ENCODE results near the gene FLNB.
"Not testable (repeated sequence)": the region's sequence is repeated elsewhere in the genome, so short reads cannot be mapped to it uniquely, and the experiment has no call there.

FLNB gene

DNA sequence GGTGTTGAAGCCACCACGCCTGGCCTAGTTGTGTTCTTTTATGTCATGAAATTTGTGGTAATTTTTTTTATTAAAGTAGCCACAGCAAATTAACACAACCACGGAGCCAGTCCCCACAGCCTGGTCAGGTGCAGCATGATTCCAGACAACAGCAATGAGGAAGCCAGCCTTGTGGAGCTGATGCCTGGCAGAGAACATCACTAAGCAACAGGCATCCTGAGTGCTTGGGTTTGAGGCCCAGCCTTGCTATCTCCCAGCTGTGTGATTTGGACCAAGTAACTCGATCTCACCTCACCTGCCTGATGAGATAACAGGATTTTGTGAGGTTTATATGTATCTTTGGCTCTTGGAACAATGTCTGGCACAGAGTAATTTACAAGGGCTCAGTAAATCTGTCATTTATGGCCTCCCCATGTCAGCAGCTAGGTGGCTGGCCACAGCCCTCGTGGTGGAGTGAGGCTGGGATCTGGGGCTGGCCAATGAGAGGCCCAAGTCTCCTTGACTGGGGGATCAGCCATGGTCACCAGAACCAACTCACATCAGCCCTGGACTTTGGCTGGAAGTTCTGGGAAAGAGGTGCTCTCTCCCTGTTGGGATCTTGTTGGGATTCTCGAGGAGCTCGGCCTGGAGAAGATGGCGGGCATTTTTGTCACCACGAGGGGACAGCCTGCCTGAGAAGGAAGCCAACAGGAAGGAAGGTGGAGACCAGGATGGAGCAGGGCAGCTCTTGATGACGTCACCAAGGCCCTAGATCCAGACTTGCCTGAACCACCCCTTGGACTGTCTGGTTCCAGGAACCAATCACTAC is 22.8 kb upstream of the FLNB start:
- CTCF ChIA-PET, result interaction anchor here (0.9 to 1.6 kb wide), 2 partner anchors 74 to 885 kb away, joined by 4 to 5 read pairs; no protein-coding TSS in a partner anchor
- POLR2A ChIA-PET, result no interaction called here
- TF ChIP-seq, protein P1, sequence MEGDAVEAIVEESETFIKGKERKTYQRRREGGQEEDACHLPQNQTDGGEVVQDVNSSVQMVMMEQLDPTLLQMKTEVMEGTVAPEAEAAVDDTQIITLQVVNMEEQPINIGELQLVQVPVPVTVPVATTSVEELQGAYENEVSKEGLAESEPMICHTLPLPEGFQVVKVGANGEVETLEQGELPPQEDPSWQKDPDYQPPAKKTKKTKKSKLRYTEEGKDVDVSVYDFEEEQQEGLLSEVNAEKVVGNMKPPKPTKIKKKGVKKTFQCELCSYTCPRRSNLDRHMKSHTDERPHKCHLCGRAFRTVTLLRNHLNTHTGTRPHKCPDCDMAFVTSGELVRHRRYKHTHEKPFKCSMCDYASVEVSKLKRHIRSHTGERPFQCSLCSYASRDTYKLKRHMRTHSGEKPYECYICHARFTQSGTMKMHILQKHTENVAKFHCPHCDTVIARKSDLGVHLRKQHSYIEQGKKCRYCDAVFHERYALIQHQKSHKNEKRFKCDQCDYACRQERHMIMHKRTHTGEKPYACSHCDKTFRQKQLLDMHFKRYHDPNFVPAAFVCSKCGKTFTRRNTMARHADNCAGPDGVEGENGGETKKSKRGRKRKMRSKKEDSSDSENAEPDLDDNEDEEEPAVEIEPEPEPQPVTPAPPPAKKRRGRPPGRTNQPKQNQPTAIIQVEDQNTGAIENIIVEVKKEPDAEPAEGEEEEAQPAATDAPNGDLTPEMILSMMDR (IDR thresholded peaks at IDR 0.05; ENCODE audit: control extremely low read depth, extremely low read depth, low read depth, missing control alignments), result no peak
- no peak for DNase-seq (ENCODE audit: extremely low spot score)

- ChIA-PET POLR2A (no interaction called here), CTCF (interaction anchor here (0.8 kb wide), 1 partner anchor 10 kb away, joined by 3 read pairs; no protein-coding TSS in a partner anchor)
- DNase-seq (ENCODE audit: extremely low spot score), result no peak
- TF ChIP-seq, protein P1 (IDR thresholded peaks at IDR 0.05; ENCODE audit: control extremely low read depth, extremely low read depth, low read depth, missing control alignments), result no peak
Measured at GRCh38 chr3:57985984-57986246, 22.3 kb upstream of the FLNB start.

DNA sequence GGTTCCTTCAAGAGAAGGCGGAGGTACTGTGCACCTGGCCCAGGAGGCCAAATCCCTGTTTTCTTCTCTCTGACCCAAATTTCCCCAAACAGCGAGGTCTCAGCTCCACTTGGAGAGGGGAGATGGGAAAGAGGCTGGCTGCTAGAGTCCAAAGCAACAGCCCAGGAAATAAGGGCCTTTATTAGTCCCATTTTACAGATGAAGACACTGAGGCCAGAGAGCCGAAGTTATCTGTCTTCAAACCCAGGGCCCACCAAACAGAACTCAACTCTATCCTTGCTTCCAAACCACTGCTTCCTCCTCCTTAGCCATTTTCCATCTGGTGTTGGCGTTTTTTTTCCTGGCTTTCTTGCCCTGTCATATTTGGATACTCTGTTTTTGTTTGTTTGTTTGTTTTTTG is 22.0 kb upstream of the FLNB start:
- CTCF ChIA-PET, result interaction anchor here (0.8 kb wide), 1 partner anchor 10 kb away, joined by 3 read pairs; no protein-coding TSS in a partner anchor
- no peak for DNase-seq (ENCODE audit: extremely low spot score)
- TF ChIP-seq, protein P1 (IDR thresholded peaks at IDR 0.05; ENCODE audit: control extremely low read depth, extremely low read depth, low read depth, missing control alignments), result no peak
- POLR2A ChIA-PET, result no interaction called here

DNA sequence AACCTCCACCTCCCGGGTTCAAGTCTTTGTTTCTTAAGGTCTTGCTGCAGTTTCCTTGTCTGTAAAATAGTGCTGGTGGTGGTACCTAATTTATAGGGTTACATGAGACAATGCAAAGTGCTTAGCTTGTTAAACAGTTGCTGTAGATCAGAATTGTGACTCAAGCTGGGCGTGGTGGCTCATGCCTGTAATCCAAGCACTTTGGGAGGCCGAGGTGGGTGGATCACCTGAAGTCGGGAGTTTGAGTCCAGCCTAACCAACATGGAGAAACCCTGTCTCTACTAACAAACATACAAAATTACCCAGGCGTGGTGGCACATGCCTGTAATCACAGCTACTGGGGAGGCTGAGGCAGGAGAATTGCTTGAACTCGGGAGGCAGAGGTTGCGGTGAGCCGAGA is 19.0 kb upstream of the FLNB start:
- DNase-seq (ENCODE audit: extremely low spot score); POLR2A ChIA-PET: not testable (repeated sequence)
- CTCF ChIA-PET, result interaction anchor here (1.0 kb wide), 1 partner anchor 18 kb away, joined by 5 read pairs; no protein-coding TSS in a partner anchor

GRCh38 chr3:57989646-57990045 is 18.6 kb upstream of the FLNB start:
- CTCF ChIA-PET, result interaction anchor here (1.0 kb wide), 1 partner anchor 18 kb away, joined by 5 read pairs; no protein-coding TSS in a partner anchor
- TF ChIP-seq, protein P1 (IDR thresholded peaks at IDR 0.05; ENCODE audit: control extremely low read depth, extremely low read depth, low read depth, missing control alignments), result no peak
- POLR2A ChIA-PET, result no interaction called here
- DNase-seq (ENCODE audit: extremely low spot score), result no peak

GRCh38 chr3:57992452-57993213 is 15.6 kb upstream of the FLNB start:
- TF ChIP-seq, protein P1 (IDR thresholded peaks at IDR 0.05; ENCODE audit: control extremely low read depth, extremely low read depth, low read depth, missing control alignments), result no peak
- DNase-seq (ENCODE audit: extremely low spot score), result no peak
- ChIA-PET POLR2A (no interaction called here), CTCF (interaction anchor here (1.5 to 1.9 kb wide), 3 partner anchors 13 to 15 kb away, joined by 4 to 6 read pairs (median 4); partner anchors contain the start of gene FLNB)
